Right cardiac atrium (tissue), 5 donors: Measurements from ENCODE around the gene PLEKHA6. TPM values are rescaled to one million over a fixed set of nuclear protein-coding genes. Genes with fewer than 3 reads are reported as not detected.

ENCODE experiments used
- ATAC-seq, 2 donors: fragments of 200-7000 bp; cut with Tn5 transposase; one replicate each; pipeline versions ENCODE4 v1.8.0 to v1.9.1; 2020; ENCODE audit warnings: moderate library complexity in 2 of 2, mild to moderate bottlenecking in 1 of 2
- DNase-seq, 3 donors: peaks; one replicate each; pipeline ENCODE4 v3.0.0-alpha.2; 2020
- H3K27ac ChIP-seq: one replicate; pipeline ENCODE4 v1.5.1; 2013; ENCODE audit warnings: mild to moderate bottlenecking, low read length, control low read depth, moderate library complexity
- H3K27me3 ChIP-seq: one replicate; pipeline ENCODE4 v1.6.1; 2013; ENCODE audit not compliant: control insufficient read depth, insufficient read depth
- H3K4me1 ChIP-seq: one replicate; pipeline ENCODE4 v1.6.1; 2013; ENCODE audit warnings: low read length; ENCODE audit not compliant: control insufficient read depth, insufficient read depth
- H3K4me3 ChIP-seq: one replicate; pipeline ENCODE4 v1.5.1; 2013; ENCODE audit warnings: low read length, control low read depth
- H3K9me3 ChIP-seq: one replicate; pipeline ENCODE4 v1.6.1; 2013; ENCODE audit warnings: low read length; ENCODE audit not compliant: control insufficient read depth
- WGBS: extraction: QIAGEN DNeasy Blood & Tissue Kit; methylation state at CpG from one replicate; pipeline ENCODE4 v1.1.7; 2013; 5-methylcytosine and 5-hydroxymethylcytosine counted together
- intact Hi-C, 4 donors: fragments of 100-400 bp; cut with DNase I; formaldehyde crosslinking; loops; one replicate each; pipeline versions ENCODE4 v1.11.0 to v1.14.0; 2022 to 2023
- polyA plus RNA-seq: library from polyadenylated mRNA; stranded (reverse); fragments of 200-250 nt; gene quantifications from one replicate; pipeline ENCODE4 v1.2.3, GENCODE V29; 2013
- total RNA-seq, 4 donors: library from RNA; stranded (reverse); fragmentation: NEBNext Ultra II Directional; extraction: Animal tissue kit (Norgen Biotek cat#: 25700); gene quantifications; one replicate each; pipeline ENCODE4 v1.2.1, GENCODE V29; 2021
- donor health status: healthy with polysubstance abuse.
- donor health status: DM: no; HTN: yes; CAD: no.
- donor health status: DM: no; HTN: no; CAD: no.
- donor health status: DM: no; HTN: yes; CAD: no; lungs with severe emphysema.
- donor health status: DM: yes; HTN: yes; CAD: no.

Gene PLEKHA6
- total and polyA plus RNA-seq, 5 donors: 17.7 to 55.4 (median 28.9) TPM

- H3K27ac ChIP-seq: peak overlapping the region; percentile 80
- peaks cover 23% of the 10 kb centered on the region for H3K4me1 ChIP-seq
- 24% methylated on average over 7 of the region's 7 CpGs for WGBS
- DNase-seq: peak in 2 of 3 donors; percentile 68 to 72
- intact Hi-C loops: loop anchor here in 1 of 4 donors (10.0 kb wide), 1 partner anchor 58 kb away; the partner anchor contains the start of gene PLEKHA6
- ATAC-seq: peak in 1 of 2 donors; percentile 35
- no peaks in the 10 kb centered on the region for H3K9me3 ChIP-seq
- H3K27me3 ChIP-seq: no peaks in the 10 kb centered on the region
- H3K4me3 ChIP-seq: no peak overlapping the region
Observed at GRCh38 chr1:204296431-204296988, 63.2 kb downstream of the PLEKHA6 start.

DNA sequence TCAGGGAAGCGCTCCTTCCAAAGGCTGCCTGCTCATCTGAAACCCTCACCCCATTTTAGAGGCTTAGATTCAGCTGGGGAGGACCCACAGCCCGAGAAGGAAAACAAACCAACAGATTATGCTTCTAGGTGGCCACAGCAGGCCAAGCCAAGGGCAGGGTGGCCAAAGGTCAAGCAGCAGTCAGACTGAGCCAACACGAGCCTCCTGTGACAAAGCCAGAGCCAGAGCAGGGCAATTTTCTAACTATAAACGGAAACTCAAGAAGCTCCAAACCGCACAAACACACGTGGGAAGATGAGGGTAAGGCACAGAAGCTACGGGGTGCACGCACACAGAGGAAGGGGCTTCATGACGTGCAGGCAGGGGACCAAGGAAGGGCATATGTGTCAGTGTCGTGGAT is 64.1 kb downstream of the PLEKHA6 start:
- intact Hi-C loops: loop anchor here in 1 of 4 donors (10.0 kb wide), 1 partner anchor 59 kb away; the partner anchor contains the start of gene PLEKHA6

GRCh38 chr1:204294357-204294756 is 65.4 kb downstream of the PLEKHA6 start:
- WGBS: 50% methylated on average over 5 of the region's 5 CpGs
- intact Hi-C loops: loop anchor here in 1 of 4 donors (10.0 kb wide), 1 partner anchor 60 kb away; the partner anchor contains the start of gene PLEKHA6
- Histone ChIP-seq H3K27ac (peak overlapping the region; percentile 57), H3K4me1 (peaks cover 15% of the 10 kb centered on the region), H3K4me3 (no peak overlapping the region), H3K9me3 (no peaks in the 10 kb centered on the region), H3K27me3 (no peaks in the 10 kb centered on the region)
- peak; percentile 80 to 82 for ATAC-seq
- peak; percentile 66 to 89 (median 77) for DNase-seq

More for the DNA sequence above, 64.1 kb downstream of the PLEKHA6 start:
- peak in 2 of 3 donors; percentile 76 to 82 for DNase-seq
- Histone ChIP-seq H3K4me1 (peaks cover 19% of the 10 kb centered on the region), H3K4me3 (no peak overlapping the region), H3K27ac (peak overlapping the region; percentile 79), H3K9me3 (no peaks in the 10 kb centered on the region), H3K27me3 (no peaks in the 10 kb centered on the region)
- no peak for ATAC-seq
- 41% methylated on average over 10 of the region's 10 CpGs for WGBS

GRCh38 chr1:204293605-204294337 is 66.0 kb downstream of the PLEKHA6 start:
- Histone ChIP-seq H3K4me1 (peaks cover 15% of the 10 kb centered on the region), H3K9me3 (no peaks in the 10 kb centered on the region), H3K27me3 (no peaks in the 10 kb centered on the region), H3K27ac (peak overlapping the region; percentile 74), H3K4me3 (no peak overlapping the region)
- peak; percentile 67 to 73 for ATAC-seq
- intact Hi-C loops: loop anchor here in 1 of 4 donors (10.0 kb wide), 1 partner anchor 61 kb away; the partner anchor contains the start of gene PLEKHA6
- 48% methylated on average over 7 of the region's 7 CpGs for WGBS
- DNase-seq: peak in 2 of 3 donors; percentile 57 to 75

GRCh38 chr1:204292740-204293139 is 67.0 kb downstream of the PLEKHA6 start:
- ATAC-seq: peak; percentile 21 to 31
- peaks cover 19% of the 10 kb centered on the region for H3K4me1 ChIP-seq
- 49% methylated on average over 5 of the region's 5 CpGs for WGBS

GRCh38 chr1:204289280-204289679 is 70.4 kb downstream of the PLEKHA6 start:
- intact Hi-C loops: no loop called here
- peaks cover 31% of the 10 kb centered on the region for H3K4me1 ChIP-seq
- no peaks in the 10 kb centered on the region for H3K9me3 ChIP-seq
- H3K27me3 ChIP-seq: no peaks in the 10 kb centered on the region
- ATAC-seq (peak; percentile 5 to 8), DNase-seq (peak in 1 of 3 donors; percentile 71)
- WGBS: 13% methylated on average over 4 of the region's 4 CpGs
- no peak overlapping the region for H3K4me3 ChIP-seq
- H3K27ac ChIP-seq: peak overlapping the region; percentile 72

More at GRCh38 chr1:204292740-204293139, 67.0 kb downstream of the PLEKHA6 start:
- Histone ChIP-seq H3K27me3 (no peaks in the 10 kb centered on the region), H3K9me3 (no peaks in the 10 kb centered on the region), H3K4me3 (no peak overlapping the region), H3K27ac (peak overlapping the region; percentile 63)
- intact Hi-C loops: loop anchor here in 1 of 4 donors (10.0 kb wide), 1 partner anchor 62 kb away; the partner anchor contains the start of gene PLEKHA6
- peak; percentile 46 to 86 (median 84) for DNase-seq

- WGBS: 31% methylated on average over 8 of the region's 8 CpGs
- DNase-seq (peak; percentile 70 to 90 (median 89)), ATAC-seq (peak; percentile 34 to 38)
- no peaks in the 10 kb centered on the region for H3K27me3 ChIP-seq
- peak overlapping the region; percentile 2 for H3K4me3 ChIP-seq
- peaks cover 34% of the 10 kb centered on the region for H3K4me1 ChIP-seq
- intact Hi-C loops: no loop called here
- H3K9me3 ChIP-seq: no peaks in the 10 kb centered on the region
- peak overlapping the region; percentile 93 for H3K27ac ChIP-seq
Observed at GRCh38 chr1:204288021-204288588, 71.6 kb downstream of the PLEKHA6 start.

GRCh38 chr1:204287466-204287891 is 72.2 kb downstream of the PLEKHA6 start:
- Histone ChIP-seq H3K9me3 (no peaks in the 10 kb centered on the region), H3K27me3 (no peaks in the 10 kb centered on the region), H3K4me1 (peaks cover 34% of the 10 kb centered on the region), H3K27ac (peak overlapping the region; percentile 93), H3K4me3 (peak overlapping the region; percentile 2)
- DNase-seq (no peak), ATAC-seq (peak in 1 of 2 donors; percentile 38)
- intact Hi-C loops: no loop called here
- WGBS: 24% methylated on average over 8 of the region's 8 CpGs

GRCh38 chr1:204286831-204287421 is 72.8 kb downstream of the PLEKHA6 start:
- Histone ChIP-seq H3K27ac (peak overlapping the region; percentile 93), H3K4me3 (peak overlapping the region; percentile 2), H3K4me1 (peaks cover 34% of the 10 kb centered on the region), H3K27me3 (no peaks in the 10 kb centered on the region), H3K9me3 (no peaks in the 10 kb centered on the region)
- intact Hi-C loops: no loop called here
- 16% methylated on average over 8 of the region's 8 CpGs for WGBS
- DNase-seq: peak in 2 of 3 donors; percentile 64 to 75
- ATAC-seq: peak; percentile 11 to 46

- H3K4me1 ChIP-seq: peaks cover 34% of the 10 kb centered on the region
- no peak overlapping the region for H3K4me3 ChIP-seq
- H3K27ac ChIP-seq: peak overlapping the region; percentile 93
- H3K9me3 ChIP-seq: no peaks in the 10 kb centered on the region
- no peak for ATAC-seq
- intact Hi-C loops: no loop called here
- 63% methylated on average over 5 of the region's 5 CpGs for WGBS
- no peak for DNase-seq
- H3K27me3 ChIP-seq: no peaks in the 10 kb centered on the region
Observed at GRCh38 chr1:204286315-204286714, 73.4 kb downstream of the PLEKHA6 start.
